NCI-H460 (cell line): ENCODE results near the gene MRTFA. TPM values are rescaled to one million over a fixed set of nuclear protein-coding genes. Genes with fewer than 3 reads are reported as not detected.
A peak's percentile ranks its signal among the peaks of the same experiment; 100 is the strongest.
"Not testable (repeated sequence)": the region's sequence is repeated elsewhere in the genome, so short reads cannot be mapped to it uniquely, and the experiment has no call there.

Source experiments
- DNase-seq: peaks from one replicate; pipeline ENCODE4 v3.0.0-alpha.2; 2016; ENCODE audit warnings: low read depth; ENCODE audit errors: extremely low read depth
- total RNA-seq: library from RNA; depleted of rRNA; stranded (reverse); fragments of >200 nt; shearing (Covaris generic); gene quantifications from 2 replicates; pipeline ENCODE4 v1.2.3, GENCODE V29; 2014

MRTFA gene
- total RNA-seq, 1 experiment from 2014 or later, result 5.7 TPM

- no peak for DNase-seq
These were observed 132.0 kb downstream of the MRTFA start for GRCh38 chr22:40504285-40505249.

GRCh38 chr22:40502919-40503318 lies 133.6 kb downstream of the MRTFA start:
- DNase-seq, result no peak

GRCh38 chr22:40500465-40500786 lies 136.1 kb downstream of the MRTFA start:
- not testable (repeated sequence) for DNase-seq

GRCh38 chr22:40499209-40499623 lies 137.3 kb downstream of the MRTFA start:
- DNase-seq, result peak; percentile 58

GRCh38 chr22:40498420-40499208 lies 137.9 kb downstream of the MRTFA start:
- DNase-seq, result peak; percentile 65

GRCh38 chr22:40493441-40493840 lies 143.1 kb downstream of the MRTFA start:
- no peak for DNase-seq

GRCh38 chr22:40491990-40492631 lies 144.4 kb downstream of the MRTFA start:
- no peak for DNase-seq

GRCh38 chr22:40487663-40488249 lies 148.8 kb downstream of the MRTFA start:
- DNase-seq, result no peak

- DNase-seq, result no peak
These were observed 149.4 kb downstream of the MRTFA start for GRCh38 chr22:40486962-40487602.

GRCh38 chr22:40485813-40486667 lies 150.5 kb downstream of the MRTFA start:
- no peak for DNase-seq

- no peak for DNase-seq
These were observed 151.4 kb downstream of the MRTFA start for GRCh38 chr22:40484906-40485669.

GRCh38 chr22:40482886-40483285 lies 153.6 kb downstream of the MRTFA start:
- no peak for DNase-seq

- no peak for DNase-seq
These were observed 154.1 kb downstream of the MRTFA start for GRCh38 chr22:40482391-40482790.

GRCh38 chr22:40480996-40481395 lies 155.5 kb downstream of the MRTFA start:
- no peak for DNase-seq

GRCh38 chr22:40479887-40480538 lies 156.5 kb downstream of the MRTFA start:
- DNase-seq, result no peak

GRCh38 chr22:40479126-40479800 lies 157.3 kb downstream of the MRTFA start:
- no peak for DNase-seq

- no peak for DNase-seq
These were observed 158.0 kb downstream of the MRTFA start for GRCh38 chr22:40478338-40479125.
